GM23338 (cell line): ENCODE data around the gene AOAH. TPM values are rescaled to one million over a fixed set of nuclear protein-coding genes. Genes with fewer than 3 reads are reported as not detected.

Source experiments
- ATAC-seq: fragments of 200-7000 bp; cut with Tn5 transposase; 3 replicates; pipeline ENCODE4 v1.9.1; 2020
- DNase-seq: peaks from one replicate; pipeline ENCODE4 v3.0.0-alpha.2; 2015; ENCODE audit warnings: low spot score
- H2AFZ ChIP-seq: fragments of 200-600 bp; sonication (generic); 2 replicates; pipeline ENCODE4 v1.8.0; 2016; ENCODE audit warnings: antibody characterized with exemption, mild to moderate bottlenecking, moderate library complexity
- H3F3A ChIP-seq: fragments of 200-600 bp; sonication (generic); replicated peaks from 2 replicates; pipeline ENCODE4 v1.8.0; 2017; ENCODE audit warnings: antibody characterized with exemption, mixed run types, low read depth
- H3K27ac ChIP-seq: fragments of 200-600 bp; sonication (generic); 2 replicates; pipeline ENCODE4 v1.6.1; 2016; ENCODE audit warnings: low read depth
- H3K27me3 ChIP-seq: fragments of 200-600 bp; sonication (generic); 2 replicates; pipeline ENCODE4 v1.8.0; 2016; ENCODE audit warnings: mild to moderate bottlenecking, mixed run types, moderate library complexity; ENCODE audit not compliant: insufficient read depth
- H3K36me3 ChIP-seq: fragments of 200-600 bp; sonication (generic); 2 replicates; pipeline ENCODE4 v1.8.0; 2016; ENCODE audit warnings: mild to moderate bottlenecking; ENCODE audit not compliant: insufficient read depth
- H3K4me1 ChIP-seq: fragments of 200-600 bp; sonication (generic); 2 replicates; pipeline ENCODE4 v1.8.0; 2016; ENCODE audit warnings: mild to moderate bottlenecking, moderate library complexity; ENCODE audit not compliant: insufficient read depth
- H3K4me2 ChIP-seq: fragments of 200-600 bp; sonication (generic); 2 replicates; pipeline ENCODE4 v1.7.1; 2017; ENCODE audit warnings: mixed run types
- H3K4me3 ChIP-seq: fragments of 200-600 bp; sonication (generic); 2 replicates; pipeline ENCODE4 v1.6.1; 2016; ENCODE audit warnings: mixed run types
- H3K79me2 ChIP-seq: fragments of 200-600 bp; sonication (generic); replicated peaks from 2 replicates; pipeline ENCODE4 v1.8.0; 2017; ENCODE audit warnings: mild to moderate bottlenecking; ENCODE audit not compliant: insufficient read depth
- H3K9me2 ChIP-seq: fragments of 200-600 bp; sonication (generic); 2 replicates; pipeline ENCODE4 v1.8.0; 2017; ENCODE audit not compliant: insufficient read depth
- H4K20me1 ChIP-seq: fragments of 200-600 bp; sonication (generic); replicated peaks from 2 replicates; pipeline ENCODE4 v1.8.0; 2017; ENCODE audit warnings: mild to moderate bottlenecking; ENCODE audit not compliant: insufficient read depth
- H3K27ac Mint-ChIP-seq: 2 replicates; pipeline ENCODE4 v1.8.0; 2020; ENCODE audit warnings: inconsistent platforms, mild to moderate bottlenecking, moderate library complexity, mixed read lengths
- H3K27me3 Mint-ChIP-seq: 3 replicates; pipeline ENCODE4 v1.8.0; 2022; ENCODE audit warnings: low read depth, mild to moderate bottlenecking, moderate library complexity, mixed read lengths, inconsistent platforms; ENCODE audit not compliant: insufficient read depth, poor library complexity
- H3K36me3 Mint-ChIP-seq: 3 replicates; pipeline ENCODE4 v1.8.0; 2021; ENCODE audit warnings: low read depth, mild to moderate bottlenecking, inconsistent platforms, moderate library complexity, mixed read lengths
- H3K4me1 Mint-ChIP-seq: 3 replicates; pipeline ENCODE4 v1.8.0; 2020; ENCODE audit warnings: mild to moderate bottlenecking, inconsistent platforms, mixed read lengths
- H3K4me3 Mint-ChIP-seq: 3 replicates; pipeline ENCODE4 v1.8.0; 2021; ENCODE audit warnings: moderate library complexity, mild to moderate bottlenecking, inconsistent platforms, mixed read lengths
- H3K9me3 Mint-ChIP-seq: 3 replicates; pipeline ENCODE4 v1.8.0; 2020; ENCODE audit warnings: moderate library complexity, mild to moderate bottlenecking, inconsistent platforms, mixed read lengths
- CREB1 ChIP-seq: fragments of 250-450 bp; sonication (Bioruptor Pico); IDR thresholded peaks from 2 replicates; pipeline ENCODE4 v1.5.0; 2020; ENCODE audit warnings: low read depth, mild to moderate bottlenecking, moderate library complexity
- EZH2 ChIP-seq: fragments of 200-600 bp; sonication (generic); IDR thresholded peaks from one replicate; pipeline ENCODE4 v1.8.0; 2017; ENCODE audit warnings: antibody characterized with exemption, mild to moderate bottlenecking, low read depth; ENCODE audit not compliant: unreplicated experiment
- EZH2phosphoT487 ChIP-seq: fragments of 200-600 bp; sonication (generic); IDR thresholded peaks from one replicate; pipeline ENCODE4 v1.8.1; 2018; ENCODE audit warnings: antibody characterized with exemption; ENCODE audit not compliant: unreplicated experiment
- JUNB ChIP-seq: IDR thresholded peaks from one replicate; pipeline ENCODE4 v1.6.1; 2016; ENCODE audit warnings: antibody characterized with exemption; ENCODE audit not compliant: unreplicated experiment
- NANOG ChIP-seq: IDR thresholded peaks from 2 replicates; pipeline ENCODE4 v1.6.1; 2016; ENCODE audit warnings: antibody characterized with exemption, borderline replicate concordance
- POLR2AphosphoS5 ChIP-seq: IDR thresholded peaks from 2 replicates; pipeline ENCODE4 v1.6.1; 2016; ENCODE audit warnings: antibody characterized with exemption, low read depth
- STAT1 ChIP-seq: IDR thresholded peaks from one replicate; pipeline ENCODE4 v1.6.1; 2016; ENCODE audit warnings: antibody characterized with exemption; ENCODE audit not compliant: unreplicated experiment
- ZNF114 ChIP-seq: fragments of 250-450 bp; sonication (Bioruptor Pico); IDR thresholded peaks from 2 replicates; pipeline ENCODE4 v1.5.0; 2020; ENCODE audit warnings: mild to moderate bottlenecking, moderate library complexity
- ZNF331 ChIP-seq: fragments of 250-450 bp; sonication (Bioruptor Pico); IDR thresholded peaks from 2 replicates; pipeline ENCODE4 v1.5.0; 2020; ENCODE audit warnings: low read depth, mild to moderate bottlenecking, moderate library complexity
- polyA plus RNA-seq: library from polyadenylated mRNA; unstranded; fragments of >200 nt; fragmentation: Nextera tagmentation; extraction: Ambion mirVana; gene quantifications from 2 replicates; pipeline ENCODE4 v1.2.1, GENCODE V29; 2016
- total RNA-seq: library from RNA; depleted of rRNA; stranded (reverse); fragments of >200 nt; shearing (Covaris generic); gene quantifications from 2 replicates; pipeline ENCODE4 v1.2.3, GENCODE V29; 2014
- TF ChIP-seq, protein P1 (sequence below), 2 experiments: fragments of 200-600 bp in 1 of 2; sonication (generic) in 1 of 2; conservative IDR thresholded peaks; 2 replicates each; pipeline versions ENCODE4 v1.5.1 to v1.6.1; 2016 to 2017; ENCODE audit warnings: antibody characterized with exemption in 2 of 2, low read depth in 2 of 2, mild to moderate bottlenecking in 2 of 2, moderate library complexity in 1 of 2
- TF ChIP-seq, protein P2 (sequence below): fragments of 250-450 bp; sonication (Bioruptor Pico); IDR thresholded peaks from 2 replicates; pipeline ENCODE4 v1.5.0; 2020; ENCODE audit warnings: mild to moderate bottlenecking, moderate library complexity
- TF ChIP-seq, protein P3 (sequence below): IDR thresholded peaks from one replicate; pipeline ENCODE4 v1.6.1; 2018; ENCODE audit warnings: antibody characterized with exemption; ENCODE audit not compliant: unreplicated experiment
- TF ChIP-seq, protein P4 (sequence below): IDR thresholded peaks from 2 replicates; pipeline ENCODE4 v1.6.1; 2016; ENCODE audit warnings: antibody characterized with exemption

Gene AOAH
- total and polyA plus RNA-seq, 2 experiments from 2014 or later: not detected

DNA sequence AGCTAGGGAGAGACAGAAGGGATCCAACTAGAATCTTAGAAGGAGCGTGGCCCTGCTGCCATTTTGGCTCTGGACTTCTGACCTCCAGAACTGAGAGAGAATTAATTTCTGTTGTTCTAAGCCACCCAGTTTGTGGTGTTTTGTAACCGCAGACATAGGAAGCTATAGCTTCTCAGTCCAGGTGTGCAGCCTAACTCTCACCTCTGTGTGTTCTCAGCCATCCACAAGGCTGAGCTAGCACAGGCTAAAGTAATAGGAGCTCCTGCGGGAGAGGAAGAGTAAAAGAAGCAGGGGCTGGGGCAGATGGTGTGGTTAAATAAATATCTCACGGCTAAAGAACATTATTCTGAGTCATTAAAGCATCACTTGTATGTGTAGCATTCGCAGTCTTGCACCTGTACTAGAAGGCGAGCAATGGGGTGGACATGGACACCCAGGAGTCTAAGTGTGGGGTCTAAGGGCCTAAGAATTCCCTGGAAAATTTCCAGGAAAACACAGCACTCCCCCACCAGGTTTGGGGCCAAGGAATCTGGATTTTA, 94.1 kb downstream of the AOAH start:
- Mint-ChIP-seq H3K4me3 (no peak overlapping the region), H3K27me3 (peaks cover 10% of the 10 kb centered on the region), H3K27ac (no peak overlapping the region), H3K4me1 (peaks cover 26% of the 10 kb centered on the region), H3K36me3 (no peaks in the 10 kb centered on the region), H3K9me3 (no peaks in the 10 kb centered on the region)
- no peak overlapping the region for H2AFZ ChIP-seq
- H3K79me2 ChIP-seq: no peaks in the 10 kb centered on the region
- H3K36me3 ChIP-seq: no peaks in the 10 kb centered on the region
- H3F3A ChIP-seq: no peaks in the 10 kb centered on the region
- H4K20me1 ChIP-seq: no peaks in the 10 kb centered on the region
- no peak for TF ChIP-seq EZH2phosphoT487
- TF ChIP-seq, protein P1, sequence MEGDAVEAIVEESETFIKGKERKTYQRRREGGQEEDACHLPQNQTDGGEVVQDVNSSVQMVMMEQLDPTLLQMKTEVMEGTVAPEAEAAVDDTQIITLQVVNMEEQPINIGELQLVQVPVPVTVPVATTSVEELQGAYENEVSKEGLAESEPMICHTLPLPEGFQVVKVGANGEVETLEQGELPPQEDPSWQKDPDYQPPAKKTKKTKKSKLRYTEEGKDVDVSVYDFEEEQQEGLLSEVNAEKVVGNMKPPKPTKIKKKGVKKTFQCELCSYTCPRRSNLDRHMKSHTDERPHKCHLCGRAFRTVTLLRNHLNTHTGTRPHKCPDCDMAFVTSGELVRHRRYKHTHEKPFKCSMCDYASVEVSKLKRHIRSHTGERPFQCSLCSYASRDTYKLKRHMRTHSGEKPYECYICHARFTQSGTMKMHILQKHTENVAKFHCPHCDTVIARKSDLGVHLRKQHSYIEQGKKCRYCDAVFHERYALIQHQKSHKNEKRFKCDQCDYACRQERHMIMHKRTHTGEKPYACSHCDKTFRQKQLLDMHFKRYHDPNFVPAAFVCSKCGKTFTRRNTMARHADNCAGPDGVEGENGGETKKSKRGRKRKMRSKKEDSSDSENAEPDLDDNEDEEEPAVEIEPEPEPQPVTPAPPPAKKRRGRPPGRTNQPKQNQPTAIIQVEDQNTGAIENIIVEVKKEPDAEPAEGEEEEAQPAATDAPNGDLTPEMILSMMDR (conservative IDR thresholded peaks at IDR 0.05; ENCODE audit: low read depth in 2 of 2): no peak
- TF ChIP-seq, protein P2, sequence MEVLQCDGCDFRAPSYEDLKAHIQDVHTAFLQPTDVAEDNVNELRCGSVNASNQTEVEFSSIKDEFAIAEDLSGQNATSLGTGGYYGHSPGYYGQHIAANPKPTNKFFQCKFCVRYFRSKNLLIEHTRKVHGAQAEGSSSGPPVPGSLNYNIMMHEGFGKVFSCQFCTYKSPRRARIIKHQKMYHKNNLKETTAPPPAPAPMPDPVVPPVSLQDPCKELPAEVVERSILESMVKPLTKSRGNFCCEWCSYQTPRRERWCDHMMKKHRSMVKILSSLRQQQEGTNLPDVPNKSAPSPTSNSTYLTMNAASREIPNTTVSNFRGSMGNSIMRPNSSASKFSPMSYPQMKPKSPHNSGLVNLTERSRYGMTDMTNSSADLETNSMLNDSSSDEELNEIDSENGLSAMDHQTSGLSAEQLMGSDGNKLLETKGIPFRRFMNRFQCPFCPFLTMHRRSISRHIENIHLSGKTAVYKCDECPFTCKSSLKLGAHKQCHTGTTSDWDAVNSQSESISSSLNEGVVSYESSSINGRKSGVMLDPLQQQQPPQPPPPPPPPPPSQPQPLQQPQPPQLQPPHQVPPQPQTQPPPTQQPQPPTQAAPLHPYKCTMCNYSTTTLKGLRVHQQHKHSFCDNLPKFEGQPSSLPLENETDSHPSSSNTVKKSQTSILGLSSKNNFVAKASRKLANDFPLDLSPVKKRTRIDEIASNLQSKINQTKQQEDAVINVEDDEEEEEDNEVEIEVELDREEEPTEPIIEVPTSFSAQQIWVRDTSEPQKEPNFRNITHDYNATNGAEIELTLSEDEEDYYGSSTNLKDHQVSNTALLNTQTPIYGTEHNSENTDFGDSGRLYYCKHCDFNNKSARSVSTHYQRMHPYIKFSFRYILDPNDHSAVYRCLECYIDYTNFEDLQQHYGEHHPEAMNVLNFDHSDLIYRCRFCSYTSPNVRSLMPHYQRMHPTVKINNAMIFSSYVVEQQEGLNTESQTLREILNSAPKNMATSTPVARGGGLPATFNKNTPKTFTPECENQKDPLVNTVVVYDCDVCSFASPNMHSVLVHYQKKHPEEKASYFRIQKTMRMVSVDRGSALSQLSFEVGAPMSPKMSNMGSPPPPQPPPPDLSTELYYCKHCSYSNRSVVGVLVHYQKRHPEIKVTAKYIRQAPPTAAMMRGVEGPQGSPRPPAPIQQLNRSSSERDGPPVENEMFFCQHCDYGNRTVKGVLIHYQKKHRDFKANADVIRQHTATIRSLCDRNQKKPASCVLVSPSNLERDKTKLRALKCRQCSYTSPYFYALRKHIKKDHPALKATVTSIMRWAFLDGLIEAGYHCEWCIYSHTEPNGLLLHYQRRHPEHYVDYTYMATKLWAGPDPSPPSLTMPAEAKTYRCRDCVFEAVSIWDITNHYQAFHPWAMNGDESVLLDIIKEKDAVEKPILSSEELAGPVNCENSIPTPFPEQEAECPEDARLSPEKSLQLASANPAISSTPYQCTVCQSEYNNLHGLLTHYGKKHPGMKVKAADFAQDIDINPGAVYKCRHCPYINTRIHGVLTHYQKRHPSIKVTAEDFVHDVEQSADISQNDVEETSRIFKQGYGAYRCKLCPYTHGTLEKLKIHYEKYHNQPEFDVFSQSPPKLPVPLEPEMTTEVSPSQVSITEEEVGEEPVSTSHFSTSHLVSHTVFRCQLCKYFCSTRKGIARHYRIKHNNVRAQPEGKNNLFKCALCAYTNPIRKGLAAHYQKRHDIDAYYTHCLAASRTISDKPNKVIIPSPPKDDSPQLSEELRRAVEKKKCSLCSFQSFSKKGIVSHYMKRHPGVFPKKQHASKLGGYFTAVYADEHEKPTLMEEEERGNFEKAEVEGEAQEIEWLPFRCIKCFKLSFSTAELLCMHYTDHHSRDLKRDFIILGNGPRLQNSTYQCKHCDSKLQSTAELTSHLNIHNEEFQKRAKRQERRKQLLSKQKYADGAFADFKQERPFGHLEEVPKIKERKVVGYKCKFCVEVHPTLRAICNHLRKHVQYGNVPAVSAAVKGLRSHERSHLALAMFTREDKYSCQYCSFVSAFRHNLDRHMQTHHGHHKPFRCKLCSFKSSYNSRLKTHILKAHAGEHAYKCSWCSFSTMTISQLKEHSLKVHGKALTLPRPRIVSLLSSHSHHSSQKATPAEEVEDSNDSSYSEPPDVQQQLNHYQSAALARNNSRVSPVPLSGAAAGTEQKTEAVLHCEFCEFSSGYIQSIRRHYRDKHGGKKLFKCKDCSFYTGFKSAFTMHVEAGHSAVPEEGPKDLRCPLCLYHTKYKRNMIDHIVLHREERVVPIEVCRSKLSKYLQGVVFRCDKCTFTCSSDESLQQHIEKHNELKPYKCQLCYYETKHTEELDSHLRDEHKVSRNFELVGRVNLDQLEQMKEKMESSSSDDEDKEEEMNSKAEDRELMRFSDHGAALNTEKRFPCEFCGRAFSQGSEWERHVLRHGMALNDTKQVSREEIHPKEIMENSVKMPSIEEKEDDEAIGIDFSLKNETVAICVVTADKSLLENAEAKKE (CRISPR knock-in tag): no peak
- TF ChIP-seq ZNF114: no peak
- TF ChIP-seq CREB1 (CRISPR knock-in tag): no peak
- no peak for TF ChIP-seq POLR2AphosphoS5
- no peak for TF ChIP-seq ZNF331 (CRISPR knock-in tag)
- TF ChIP-seq NANOG: no peak
- TF ChIP-seq STAT1: no peak
- TF ChIP-seq, protein P3, sequence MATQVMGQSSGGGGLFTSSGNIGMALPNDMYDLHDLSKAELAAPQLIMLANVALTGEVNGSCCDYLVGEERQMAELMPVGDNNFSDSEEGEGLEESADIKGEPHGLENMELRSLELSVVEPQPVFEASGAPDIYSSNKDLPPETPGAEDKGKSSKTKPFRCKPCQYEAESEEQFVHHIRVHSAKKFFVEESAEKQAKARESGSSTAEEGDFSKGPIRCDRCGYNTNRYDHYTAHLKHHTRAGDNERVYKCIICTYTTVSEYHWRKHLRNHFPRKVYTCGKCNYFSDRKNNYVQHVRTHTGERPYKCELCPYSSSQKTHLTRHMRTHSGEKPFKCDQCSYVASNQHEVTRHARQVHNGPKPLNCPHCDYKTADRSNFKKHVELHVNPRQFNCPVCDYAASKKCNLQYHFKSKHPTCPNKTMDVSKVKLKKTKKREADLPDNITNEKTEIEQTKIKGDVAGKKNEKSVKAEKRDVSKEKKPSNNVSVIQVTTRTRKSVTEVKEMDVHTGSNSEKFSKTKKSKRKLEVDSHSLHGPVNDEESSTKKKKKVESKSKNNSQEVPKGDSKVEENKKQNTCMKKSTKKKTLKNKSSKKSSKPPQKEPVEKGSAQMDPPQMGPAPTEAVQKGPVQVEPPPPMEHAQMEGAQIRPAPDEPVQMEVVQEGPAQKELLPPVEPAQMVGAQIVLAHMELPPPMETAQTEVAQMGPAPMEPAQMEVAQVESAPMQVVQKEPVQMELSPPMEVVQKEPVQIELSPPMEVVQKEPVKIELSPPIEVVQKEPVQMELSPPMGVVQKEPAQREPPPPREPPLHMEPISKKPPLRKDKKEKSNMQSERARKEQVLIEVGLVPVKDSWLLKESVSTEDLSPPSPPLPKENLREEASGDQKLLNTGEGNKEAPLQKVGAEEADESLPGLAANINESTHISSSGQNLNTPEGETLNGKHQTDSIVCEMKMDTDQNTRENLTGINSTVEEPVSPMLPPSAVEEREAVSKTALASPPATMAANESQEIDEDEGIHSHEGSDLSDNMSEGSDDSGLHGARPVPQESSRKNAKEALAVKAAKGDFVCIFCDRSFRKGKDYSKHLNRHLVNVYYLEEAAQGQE: no peak
- no peak for TF ChIP-seq EZH2
- TF ChIP-seq, protein P4, sequence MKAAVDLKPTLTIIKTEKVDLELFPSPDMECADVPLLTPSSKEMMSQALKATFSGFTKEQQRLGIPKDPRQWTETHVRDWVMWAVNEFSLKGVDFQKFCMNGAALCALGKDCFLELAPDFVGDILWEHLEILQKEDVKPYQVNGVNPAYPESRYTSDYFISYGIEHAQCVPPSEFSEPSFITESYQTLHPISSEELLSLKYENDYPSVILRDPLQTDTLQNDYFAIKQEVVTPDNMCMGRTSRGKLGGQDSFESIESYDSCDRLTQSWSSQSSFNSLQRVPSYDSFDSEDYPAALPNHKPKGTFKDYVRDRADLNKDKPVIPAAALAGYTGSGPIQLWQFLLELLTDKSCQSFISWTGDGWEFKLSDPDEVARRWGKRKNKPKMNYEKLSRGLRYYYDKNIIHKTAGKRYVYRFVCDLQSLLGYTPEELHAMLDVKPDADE: no peak
- no peak for TF ChIP-seq JUNB
- ATAC-seq (no peak), DNase-seq (no peak)
- H3K4me2 ChIP-seq: no peak overlapping the region
- H3K9me2 ChIP-seq: peaks cover 5% of the 10 kb centered on the region; the same call in 1 of the 2 replicates
- no peaks in the 10 kb centered on the region for H3K27me3 ChIP-seq
- H3K4me3 ChIP-seq: no peak overlapping the region
- no peak overlapping the region for H3K27ac ChIP-seq
- peaks cover 23% of the 10 kb centered on the region for H3K4me1 ChIP-seq
